ENCODE results near the gene CHMP4B. TPM values are rescaled to one million over a fixed set of nuclear protein-coding genes. Genes with fewer than 3 reads are reported as not detected.

The CHMP4B gene
- total and polyA plus RNA-seq, 4 donors, result 2.7 to 37.2 (median 17.2) TPM

- Histone ChIP-seq H3K27me3 (ENCODE audit: control insufficient read depth in 4 of 4, insufficient read depth in 4 of 4, low read length in 3 of 4) (no peaks in the 10 kb centered on the region), H3K4me1 (ENCODE audit: control insufficient read depth in 4 of 4, insufficient read depth in 4 of 4, low read length in 3 of 4) (peaks cover 11 to 32% (median 22%) of the 10 kb centered on the region in 4 donors), H3K4me3 (ENCODE audit: low read depth in 1 of 3, low read length in 3 of 3) (no peak overlapping the region), H3K27ac (ENCODE audit: low read depth in 1 of 2, low read length in 2 of 2) (peak overlapping the region in 1 of 2 donors; percentile 7), H3K36me3 (ENCODE audit: control insufficient read depth in 4 of 4, insufficient read depth in 3 of 4, low read depth in 1 of 4, low read length in 3 of 4) (no peaks in the 10 kb centered on the region), H3K9ac (ENCODE audit: low read depth in 1 of 2, low read length in 2 of 2) (no peak overlapping the region), H3K9me3 (ENCODE audit: control insufficient read depth in 4 of 4, low read length in 3 of 4) (no peaks in the 10 kb centered on the region)
- no peak for DNase-seq (ENCODE audit: low spot score)
- TF ChIP-seq HNF4A (conservative IDR thresholded peaks at IDR 0.05) (peak; percentile 55 to 69), HNF4G (IDR thresholded peaks at IDR 0.05) (no peak)
- WGBS, result 75% methylated on average over 3 of the region's 3 CpGs
Measured at GRCh38 chr20:33825340-33826269, 14.5 kb downstream of the CHMP4B start.

- Histone ChIP-seq H3K4me1 (ENCODE audit: control insufficient read depth in 4 of 4, insufficient read depth in 4 of 4, low read length in 3 of 4) (peaks cover 11 to 32% (median 22%) of the 10 kb centered on the region in 4 donors), H3K4me3 (ENCODE audit: low read depth in 1 of 3, low read length in 3 of 3) (no peak overlapping the region), H3K9me3 (ENCODE audit: control insufficient read depth in 4 of 4, low read length in 3 of 4) (no peaks in the 10 kb centered on the region), H3K27ac (ENCODE audit: low read depth in 1 of 2, low read length in 2 of 2) (peak overlapping the region; percentile 7 to 9), H3K9ac (ENCODE audit: low read depth in 1 of 2, low read length in 2 of 2) (no peak overlapping the region), H3K36me3 (ENCODE audit: control insufficient read depth in 4 of 4, insufficient read depth in 3 of 4, low read depth in 1 of 4, low read length in 3 of 4) (no peaks in the 10 kb centered on the region), H3K27me3 (ENCODE audit: control insufficient read depth in 4 of 4, insufficient read depth in 4 of 4, low read length in 3 of 4) (no peaks in the 10 kb centered on the region)
- peak; percentile 17 to 54 for TF ChIP-seq HNF4A (conservative IDR thresholded peaks at IDR 0.05)
- peak; percentile 26 for TF ChIP-seq REST (IDR thresholded peaks at IDR 0.05)
- TF ChIP-seq MAX (IDR thresholded peaks at IDR 0.05), result no peak
- no peak for TF ChIP-seq GABPA (IDR thresholded peaks at IDR 0.05 in 1 of 2, conservative IDR thresholded peaks at IDR 0.05 in 1 of 2)
- peak in 1 of 2 donors; percentile 28 for TF ChIP-seq RXRA (IDR thresholded peaks at IDR 0.05)
- peak in 1 of 2 donors; percentile 12 for TF ChIP-seq RAD21 (IDR thresholded peaks at IDR 0.05)
- TF ChIP-seq CTCF (IDR thresholded peaks at IDR 0.05; ENCODE audit: low read depth, low read length, missing input control), result no peak
- TF ChIP-seq NR2F2 (IDR thresholded peaks at IDR 0.05), result no peak
- no peak for TF ChIP-seq HNF4G (IDR thresholded peaks at IDR 0.05)
- TF ChIP-seq YY1 (IDR thresholded peaks at IDR 0.05), result peak; percentile 21
- TF ChIP-seq ZBTB33 (IDR thresholded peaks at IDR 0.05), result no peak
- TF ChIP-seq JUND (IDR thresholded peaks at IDR 0.05), result no peak
- TF ChIP-seq ATF3 (IDR thresholded peaks at IDR 0.05), result no peak
- TF ChIP-seq EGR1 (IDR thresholded peaks at IDR 0.05; ENCODE audit: low read depth in 2 of 2), result no peak
- no peak for TF ChIP-seq FOXA1 (IDR thresholded peaks at IDR 0.05)
- peak; percentile 66 for TF ChIP-seq SP1 (IDR thresholded peaks at IDR 0.05)
- no peak for TF ChIP-seq FOXA2 (IDR thresholded peaks at IDR 0.05)
- TF ChIP-seq TAF1 (conservative IDR thresholded peaks at IDR 0.05), result no peak
- DNase-seq (ENCODE audit: low spot score), result no peak
- WGBS, result 79% methylated on average over 5 of the region's 5 CpGs
Measured at GRCh38 chr20:33826270-33826897, 15.2 kb downstream of the CHMP4B start.

All from liver (tissue), 9 donors.